ENCODE results near the gene ZFC3H1.

ZFC3H1 gene

DNA sequence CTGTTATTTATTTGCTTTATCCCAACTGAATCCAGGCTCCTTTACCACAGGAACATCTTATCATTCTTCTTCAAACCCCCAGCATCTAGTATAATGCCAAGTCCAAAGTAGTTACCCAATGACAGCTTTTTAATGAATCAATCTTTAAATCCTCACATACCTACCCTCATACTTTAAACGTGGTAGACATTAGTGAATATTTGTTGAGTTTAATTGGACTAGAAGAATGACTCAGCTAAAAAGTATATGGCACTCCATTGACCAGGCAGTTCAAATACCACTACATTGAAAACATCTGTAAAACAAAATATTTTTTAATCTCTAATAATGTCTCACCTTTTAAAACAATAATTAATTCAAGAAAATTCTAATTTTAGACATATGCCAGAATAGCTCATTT lies 98.1 kb downstream of the ZFC3H1 start:
- DNase-seq = no peak

DNA sequence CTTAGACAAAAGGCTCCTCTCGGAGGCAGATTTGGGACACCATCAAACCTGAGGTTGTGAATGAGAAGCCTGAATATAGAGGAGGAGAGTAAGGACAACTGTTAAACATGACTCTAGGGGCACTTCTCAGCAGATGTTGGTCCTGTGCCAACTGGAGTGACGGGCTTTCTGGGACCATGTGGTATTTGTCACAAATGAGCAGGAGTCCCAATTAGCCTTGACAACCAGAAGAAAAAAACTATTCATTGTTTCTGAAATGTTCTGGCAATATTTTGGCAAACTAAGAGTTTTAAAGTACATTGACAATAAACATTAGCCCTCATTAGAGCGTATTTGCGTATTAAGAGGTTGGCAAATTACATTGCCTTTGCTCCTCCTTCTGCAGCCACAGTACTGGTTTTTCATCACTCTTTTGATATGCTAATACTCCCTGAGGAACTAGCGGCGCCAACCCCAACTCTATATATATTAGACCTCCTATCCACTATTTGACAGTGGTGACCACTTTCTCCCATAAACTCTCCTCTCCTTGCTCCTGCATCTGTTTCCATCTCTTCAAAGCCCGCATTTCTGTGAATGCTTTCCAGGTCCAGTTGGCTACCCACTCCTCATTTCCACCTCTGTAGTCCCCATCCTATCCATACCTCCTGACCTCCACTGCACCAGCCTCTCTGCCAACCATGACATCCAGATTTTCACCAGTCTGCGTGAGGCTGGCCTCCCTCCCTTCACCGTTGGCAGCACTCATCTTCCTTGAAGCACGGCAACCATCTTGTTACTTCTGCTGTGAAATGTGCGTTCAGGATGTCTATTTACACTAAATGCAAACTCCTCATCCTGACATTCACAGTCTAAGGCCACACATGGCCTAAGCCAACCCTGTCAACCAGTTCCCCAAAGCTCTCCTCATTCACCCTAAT lies 100.7 kb downstream of the ZFC3H1 start:
- no peak for DNase-seq
